GM19463 (cell line): ENCODE data around the gene FAM163B.

ENCODE experiments used
- ATAC-seq: cut with Tn5 transposase; IDR thresholded peaks from one replicate; pipeline ENCODE4 v1.9.1; 2021; ENCODE audit warnings: mild to moderate bottlenecking, moderate library complexity; ENCODE audit not compliant: unreplicated experiment

Gene FAM163B

DNA sequence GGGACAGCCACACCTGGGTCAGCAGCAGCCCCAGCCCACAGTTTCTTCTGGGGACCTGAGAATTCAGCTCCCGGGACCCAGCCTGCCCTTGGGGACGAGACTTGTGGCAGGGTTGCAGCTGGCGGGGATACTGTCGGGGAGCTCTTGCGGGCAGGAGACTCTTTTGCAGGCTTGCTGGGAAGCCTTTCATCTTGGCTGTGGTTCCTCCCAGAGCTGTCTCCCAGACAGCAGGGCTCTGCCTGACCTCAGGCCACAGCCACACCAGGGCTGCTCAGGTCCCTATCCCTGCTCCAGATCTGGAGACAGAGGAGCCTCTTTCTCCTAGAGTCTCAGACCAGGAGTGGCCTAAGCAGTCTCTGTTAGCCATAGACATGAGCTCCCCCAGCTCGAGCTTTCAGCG is 79.7 kb downstream of the FAM163B start:
- no peak for ATAC-seq

- ATAC-seq = no peak
Observed at GRCh38 chr9:133528876-133529241, 80.3 kb downstream of the FAM163B start.

DNA sequence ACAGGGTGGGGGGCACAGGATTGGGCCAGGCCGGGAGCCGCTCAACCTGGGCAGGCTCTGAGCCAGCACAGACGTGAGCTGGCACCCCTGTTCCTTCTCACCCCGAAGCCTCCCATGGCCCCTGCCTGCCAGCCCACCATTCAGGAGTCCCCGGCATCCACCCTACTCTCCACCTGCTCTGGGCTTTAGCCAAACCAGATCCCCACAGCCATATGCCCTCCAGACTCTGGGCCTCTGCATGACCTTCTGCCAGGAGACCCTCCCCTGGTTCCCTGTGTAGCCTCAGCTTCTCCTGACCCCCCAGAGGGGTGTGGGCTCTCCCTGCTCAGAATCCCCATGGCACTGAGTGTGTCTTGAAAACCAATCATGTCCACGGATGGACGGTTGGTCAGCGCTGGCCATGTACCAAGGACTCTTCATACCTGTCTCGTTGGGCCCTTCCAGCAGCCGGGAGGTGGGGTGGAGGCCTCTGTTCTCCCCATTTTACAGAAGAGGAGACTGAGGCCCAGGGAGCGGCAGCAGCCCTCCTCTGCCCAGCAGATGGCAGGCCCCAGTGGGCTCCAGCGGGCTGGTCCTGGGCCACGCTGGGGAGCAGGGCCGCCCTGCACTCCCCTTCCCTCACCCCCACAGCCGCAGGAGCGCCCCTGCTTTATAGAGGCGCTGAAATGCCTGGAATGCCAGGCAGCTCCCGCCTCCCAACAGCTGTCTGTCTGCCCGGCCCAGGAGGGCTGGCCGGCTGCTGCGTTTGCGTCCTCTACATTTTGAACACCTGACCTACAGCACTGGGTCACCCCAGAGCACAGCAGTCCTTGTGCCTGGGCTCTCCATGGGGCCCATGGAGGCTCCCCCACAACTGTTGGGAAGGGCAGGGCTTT is 81.0 kb downstream of the FAM163B start:
- no peak for ATAC-seq

DNA sequence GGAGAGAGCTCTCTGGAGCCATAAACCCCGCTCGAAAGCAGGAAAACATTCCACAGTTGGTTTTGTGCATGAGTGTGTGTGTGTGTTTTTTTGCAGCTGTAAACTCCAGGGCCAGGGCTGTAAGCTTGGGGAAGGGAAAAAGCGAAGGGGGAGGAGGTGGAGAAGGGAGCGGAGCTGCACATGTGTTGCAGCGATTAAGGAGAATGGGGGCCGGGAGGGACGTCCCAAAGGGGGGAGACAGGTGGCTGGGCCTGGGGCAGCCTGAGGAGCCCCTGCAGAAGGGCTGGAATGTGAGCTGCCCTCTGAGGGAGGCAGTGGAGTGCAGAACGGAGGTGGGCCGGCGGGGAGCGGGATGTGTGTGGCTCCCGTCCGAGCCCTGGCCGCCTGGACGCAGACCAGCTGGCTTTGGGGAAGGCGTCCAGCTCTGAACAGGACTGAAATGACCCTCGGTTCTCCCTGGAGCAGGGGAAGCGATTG is 81.7 kb downstream of the FAM163B start:
- ATAC-seq = no peak
